Measurements from ENCODE around the gene RNU6-9.
"Not testable (repeated sequence)": the region's sequence is repeated elsewhere in the genome, so short reads cannot be mapped to it uniquely, and the experiment has no call there.

DNA sequence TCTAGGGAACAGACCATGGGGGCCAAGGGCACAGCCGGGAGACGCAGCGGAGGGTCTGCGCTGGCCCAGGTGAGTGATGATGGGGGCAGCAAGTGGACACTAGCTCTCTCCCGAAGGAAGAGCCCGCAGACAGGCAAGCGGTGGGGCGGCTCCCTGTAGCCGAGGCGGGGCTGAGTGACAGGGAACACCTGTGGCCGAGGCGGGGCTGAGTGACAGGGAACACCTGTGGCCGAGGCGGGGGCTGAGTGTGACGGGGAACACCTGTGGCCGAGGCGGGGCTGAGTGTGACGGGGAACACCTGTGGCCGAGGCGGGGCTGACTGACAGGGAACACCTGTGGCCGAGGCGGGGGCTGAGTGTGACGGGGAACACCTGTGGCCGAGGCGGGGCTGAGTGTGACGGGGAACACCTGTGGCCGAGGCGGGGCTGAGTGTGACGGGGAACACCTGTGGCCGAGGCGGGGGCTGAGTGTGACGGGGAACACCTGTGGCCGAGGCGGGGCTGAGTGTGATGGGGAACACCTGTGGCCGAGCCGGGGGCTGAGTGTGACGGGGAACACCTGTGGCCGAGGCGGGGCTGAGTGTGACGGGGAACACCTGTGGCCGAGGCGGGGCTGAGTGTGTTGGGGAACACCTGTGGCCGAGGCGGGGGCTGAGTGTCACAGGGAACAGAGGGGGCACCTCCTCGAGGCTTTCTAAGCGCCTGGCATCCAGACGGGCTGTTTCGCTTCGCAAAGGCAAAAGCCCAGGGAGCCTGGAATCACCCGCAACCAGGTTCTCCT lies 1.7 kb upstream of the RNU6-9 start:
- not testable (repeated sequence) for TF ChIP-seq POLR2AphosphoS5 (IDR thresholded peaks at IDR 0.05; ENCODE audit: low read depth, low read length); CHD4 (IDR thresholded peaks at IDR 0.05; ENCODE audit: borderline replicate concordance, low read length); ZNF678 (CRISPR knock-in tag; IDR thresholded peaks at IDR 0.05); GABPA (IDR thresholded peaks at IDR 0.05; ENCODE audit: low read depth, low read length); GABPA (CRISPR knock-in tag; IDR thresholded peaks at IDR 0.05; ENCODE audit: low read depth); JUND (CRISPR knock-in tag; IDR thresholded peaks at IDR 0.05); RFX5 (IDR thresholded peaks at IDR 0.05; ENCODE audit: low read depth, low read length); AKAP8 (CRISPR knock-in tag; IDR thresholded peaks at IDR 0.05); KDM1A (CRISPR knock-in tag; IDR thresholded peaks at IDR 0.05); KDM3A (CRISPR knock-in tag; IDR thresholded peaks at IDR 0.05; ENCODE audit: low read depth); RNF2 (conservative IDR thresholded peaks at IDR 0.05; ENCODE audit: low read depth); EZH2 (conservative IDR thresholded peaks at IDR 0.05; ENCODE audit: low read depth, low read length)
- TF ChIP-seq, protein P1, sequence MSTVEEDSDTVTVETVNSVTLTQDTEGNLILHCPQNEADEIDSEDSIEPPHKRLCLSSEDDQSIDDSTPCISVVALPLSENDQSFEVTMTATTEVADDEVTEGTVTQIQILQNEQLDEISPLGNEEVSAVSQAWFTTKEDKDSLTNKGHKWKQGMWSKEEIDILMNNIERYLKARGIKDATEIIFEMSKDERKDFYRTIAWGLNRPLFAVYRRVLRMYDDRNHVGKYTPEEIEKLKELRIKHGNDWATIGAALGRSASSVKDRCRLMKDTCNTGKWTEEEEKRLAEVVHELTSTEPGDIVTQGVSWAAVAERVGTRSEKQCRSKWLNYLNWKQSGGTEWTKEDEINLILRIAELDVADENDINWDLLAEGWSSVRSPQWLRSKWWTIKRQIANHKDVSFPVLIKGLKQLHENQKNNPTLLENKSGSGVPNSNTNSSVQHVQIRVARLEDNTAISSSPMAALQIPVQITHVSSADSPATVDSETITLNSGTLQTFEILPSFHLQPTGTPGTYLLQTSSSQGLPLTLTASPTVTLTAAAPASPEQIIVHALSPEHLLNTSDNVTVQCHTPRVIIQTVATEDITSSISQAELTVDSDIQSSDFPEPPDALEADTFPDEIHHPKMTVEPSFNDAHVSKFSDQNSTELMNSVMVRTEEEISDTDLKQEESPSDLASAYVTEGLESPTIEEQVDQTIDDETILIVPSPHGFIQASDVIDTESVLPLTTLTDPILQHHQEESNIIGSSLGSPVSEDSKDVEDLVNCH (CRISPR knock-in tag; IDR thresholded peaks at IDR 0.05): not testable (repeated sequence)

All from HepG2 (cell line).